IMR-90 (cell line): ENCODE measurements around the gene WNT11.

Experiments
- CEBPB ChIP-seq: IDR thresholded peaks from 2 replicates; pipeline ENCODE4 v1.6.1; 2012; ENCODE audit warnings: low read depth, low read length, improper control_type of control experiment
- CTCF ChIP-seq: conservative IDR thresholded peaks from 2 replicates; pipeline ENCODE4 v1.5.1; 2012; ENCODE audit warnings: mild to moderate bottlenecking, low read depth, low read length, improper control_type of control experiment
- FOS ChIP-seq: fragments of 150-350 bp; IDR thresholded peaks from 2 replicates; pipeline ENCODE4 v1.6.1; 2016; ENCODE audit warnings: low read depth, low read length
- MXI1 ChIP-seq: IDR thresholded peaks from 2 replicates; pipeline ENCODE4 v1.6.1; 2012; ENCODE audit warnings: low read depth, mild to moderate bottlenecking, low read length, moderate library complexity, borderline replicate concordance
- NFE2L2 ChIP-seq: fragments of 150-350 bp; IDR thresholded peaks from 2 replicates; pipeline ENCODE4 v1.6.1; 2016; ENCODE audit warnings: low read depth, mild to moderate bottlenecking, low read length
- POLR2A ChIP-seq: IDR thresholded peaks from 2 replicates; pipeline ENCODE4 v1.6.1; 2012; ENCODE audit warnings: mild to moderate bottlenecking, low read depth, low read length
- RAD21 ChIP-seq: IDR thresholded peaks from 2 replicates; pipeline ENCODE4 v1.6.1; 2012; ENCODE audit warnings: low read length, improper control_type of control experiment
- SMC3 ChIP-seq: fragments of 150-350 bp; IDR thresholded peaks from 2 replicates; pipeline ENCODE4 v1.6.1; 2016; ENCODE audit warnings: low read depth, mild to moderate bottlenecking, antibody characterized with exemption, low read length, moderate library complexity
- TF ChIP-seq, protein P1 (sequence below): fragments of 150-350 bp; IDR thresholded peaks from 2 replicates; pipeline ENCODE4 v1.6.1; 2016; ENCODE audit warnings: low read depth, mild to moderate bottlenecking, low read length, moderate library complexity, borderline replicate concordance

- no peak for TF ChIP-seq RAD21
- no peak for TF ChIP-seq NFE2L2
- TF ChIP-seq CTCF, result no peak
- no peak for TF ChIP-seq POLR2A
- TF ChIP-seq FOS, result no peak
- no peak for TF ChIP-seq CEBPB
- TF ChIP-seq SMC3, result no peak
- TF ChIP-seq, protein P1, sequence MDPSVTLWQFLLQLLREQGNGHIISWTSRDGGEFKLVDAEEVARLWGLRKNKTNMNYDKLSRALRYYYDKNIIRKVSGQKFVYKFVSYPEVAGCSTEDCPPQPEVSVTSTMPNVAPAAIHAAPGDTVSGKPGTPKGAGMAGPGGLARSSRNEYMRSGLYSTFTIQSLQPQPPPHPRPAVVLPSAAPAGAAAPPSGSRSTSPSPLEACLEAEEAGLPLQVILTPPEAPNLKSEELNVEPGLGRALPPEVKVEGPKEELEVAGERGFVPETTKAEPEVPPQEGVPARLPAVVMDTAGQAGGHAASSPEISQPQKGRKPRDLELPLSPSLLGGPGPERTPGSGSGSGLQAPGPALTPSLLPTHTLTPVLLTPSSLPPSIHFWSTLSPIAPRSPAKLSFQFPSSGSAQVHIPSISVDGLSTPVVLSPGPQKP, result no peak
- TF ChIP-seq MXI1, result no peak
These were observed 7.9 kb upstream of the WNT11 start for GRCh38 chr11:76214186-76214585.
